Measurements from ENCODE around the gene TSLP. TPM values are rescaled to one million over a fixed set of nuclear protein-coding genes. Genes with fewer than 3 reads are reported as not detected.

TSLP gene
- total and polyA plus RNA-seq, 2 of the 8 experiments (the other 6 are each of a cell fraction or from before 2014, with no cell fraction given): 0.39 to 1.9 TPM

GRCh38 chr5:111060169-111060568, 11.3 kb upstream of the TSLP start:
- Histone ChIP-seq H4K5ac (ENCODE audit: insufficient read length, low read depth, low read length) (no peak overlapping the region), H3K23me2 (ENCODE audit: low read depth, low read length) (no peaks in the 10 kb centered on the region), H4K8ac (ENCODE audit: extremely low read depth, insufficient read depth, low read length) (no peak overlapping the region), H2AFZ (ENCODE audit: low read length) (no peak overlapping the region), H3K56ac (replicated peaks; ENCODE audit: insufficient read length, low read depth, low read length) (no peak overlapping the region), H3K4me1 (replicated peaks in 1 of 4; ENCODE audit: control insufficient read depth in 3 of 4, insufficient read depth in 4 of 4, low read length in 3 of 4) (no peaks in the 10 kb centered on the region), H2AK5ac (ENCODE audit: low read depth, low read length) (no peak overlapping the region), H4K91ac (replicated peaks; ENCODE audit: insufficient read length, low read length) (no peak overlapping the region), H3K9me3 (ENCODE audit: insufficient read depth in 2 of 2, low read depth in 1 of 2, low read length in 1 of 2) (no peaks in the 10 kb centered on the region), H2BK5ac (ENCODE audit: low read depth, low read length) (no peak overlapping the region), H3K27me3 (replicated peaks in 1 of 4; ENCODE audit: control insufficient read depth in 3 of 4, extremely low read depth in 1 of 4, insufficient read depth in 3 of 4, low read length in 3 of 4) (no peaks in the 10 kb centered on the region), H2BK15ac (ENCODE audit: low read length) (no peak overlapping the region), H3K27ac (ENCODE audit: low read depth, low read length) (no peak overlapping the region), H2BK12ac (ENCODE audit: low read depth, low read length) (no peak overlapping the region), H3K79me2 (ENCODE audit: control insufficient read depth in 1 of 2, insufficient read depth in 2 of 2, low read length in 2 of 2) (no peaks in the 10 kb centered on the region), H2BK120ac (replicated peaks; ENCODE audit: low read depth, low read length) (no peak overlapping the region), H3K4me3 (ENCODE audit: extremely low read depth in 1 of 4, insufficient read depth in 2 of 4, low read depth in 3 of 4, low read length in 4 of 4) (no peak overlapping the region), H2BK20ac (ENCODE audit: low read length) (no peak overlapping the region), H3K36me3 (ENCODE audit: control insufficient read depth in 2 of 4, insufficient read depth in 4 of 4, low read length in 3 of 4) (no peaks in the 10 kb centered on the region), H4K20me1 (replicated peaks in 1 of 2; ENCODE audit: control insufficient read depth in 1 of 2, insufficient read depth in 2 of 2, low read length in 2 of 2) (no peaks in the 10 kb centered on the region), H3K4me2 (ENCODE audit: insufficient read depth in 1 of 2, low read depth in 2 of 2, low read length in 2 of 2) (no peak overlapping the region), H3K18ac (ENCODE audit: extremely low read depth, low read length) (no peak overlapping the region), H3K79me1 (ENCODE audit: low read depth, low read length) (no peaks in the 10 kb centered on the region), H3K23ac (ENCODE audit: insufficient read length) (no peak overlapping the region), H3K14ac (ENCODE audit: insufficient read length) (no peak overlapping the region), H3K4ac (replicated peaks; ENCODE audit: insufficient read length, low read depth, low read length) (no peak overlapping the region), H3K9ac (replicated peaks in 1 of 4; ENCODE audit: extremely low read depth in 1 of 4, low read depth in 3 of 4, low read length in 3 of 4) (no peak overlapping the region)
- FAIRE-seq (no peak), DNase-seq (ENCODE audit: low read depth in 1 of 2, low spot score in 2 of 2) (no peak)
- POLR2A ChIA-PET (ENCODE audit: partially characterized antibody): no interaction called here
- CTCF ChIA-PET (ENCODE audit: partially characterized antibody): no interaction called here
- WGBS, 2 experiments (ENCODE audit: extremely low coverage in 1 of 2, insufficient coverage in 1 of 2, insufficient read length in 1 of 2, insufficient replicate concordance in 2 of 2, low coverage in 1 of 2, low lambda C conversion rate in 2 of 2, missing lambda C conversion rate in 1 of 2): 93% methylated on average over 2 of the region's 2 CpGs; no CpG with 5 or more reads in 1 of the 2 experiments
- no peak for TF ChIP-seq CBX5 (IDR thresholded peaks at IDR 0.05; ENCODE audit: low read depth, low read length)
